Measurements from ENCODE around the gene NEK5.
"Not testable (repeated sequence)": the region's sequence is repeated elsewhere in the genome, so short reads cannot be mapped to it uniquely, and the experiment has no call there.

NEK5 gene, protein sequence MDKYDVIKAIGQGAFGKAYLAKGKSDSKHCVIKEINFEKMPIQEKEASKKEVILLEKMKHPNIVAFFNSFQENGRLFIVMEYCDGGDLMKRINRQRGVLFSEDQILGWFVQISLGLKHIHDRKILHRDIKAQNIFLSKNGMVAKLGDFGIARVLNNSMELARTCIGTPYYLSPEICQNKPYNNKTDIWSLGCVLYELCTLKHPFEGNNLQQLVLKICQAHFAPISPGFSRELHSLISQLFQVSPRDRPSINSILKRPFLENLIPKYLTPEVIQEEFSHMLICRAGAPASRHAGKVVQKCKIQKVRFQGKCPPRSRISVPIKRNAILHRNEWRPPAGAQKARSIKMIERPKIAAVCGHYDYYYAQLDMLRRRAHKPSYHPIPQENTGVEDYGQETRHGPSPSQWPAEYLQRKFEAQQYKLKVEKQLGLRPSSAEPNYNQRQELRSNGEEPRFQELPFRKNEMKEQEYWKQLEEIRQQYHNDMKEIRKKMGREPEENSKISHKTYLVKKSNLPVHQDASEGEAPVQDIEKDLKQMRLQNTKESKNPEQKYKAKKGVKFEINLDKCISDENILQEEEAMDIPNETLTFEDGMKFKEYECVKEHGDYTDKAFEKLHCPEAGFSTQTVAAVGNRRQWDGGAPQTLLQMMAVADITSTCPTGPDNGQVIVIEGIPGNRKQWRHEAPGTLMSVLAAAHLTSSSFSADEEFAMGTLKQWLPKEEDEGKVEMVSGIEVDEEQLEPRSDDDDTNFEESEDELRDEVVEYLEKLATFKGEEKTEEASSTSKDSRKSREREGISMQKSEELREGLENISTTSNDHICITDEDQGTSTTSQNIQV

DNA sequence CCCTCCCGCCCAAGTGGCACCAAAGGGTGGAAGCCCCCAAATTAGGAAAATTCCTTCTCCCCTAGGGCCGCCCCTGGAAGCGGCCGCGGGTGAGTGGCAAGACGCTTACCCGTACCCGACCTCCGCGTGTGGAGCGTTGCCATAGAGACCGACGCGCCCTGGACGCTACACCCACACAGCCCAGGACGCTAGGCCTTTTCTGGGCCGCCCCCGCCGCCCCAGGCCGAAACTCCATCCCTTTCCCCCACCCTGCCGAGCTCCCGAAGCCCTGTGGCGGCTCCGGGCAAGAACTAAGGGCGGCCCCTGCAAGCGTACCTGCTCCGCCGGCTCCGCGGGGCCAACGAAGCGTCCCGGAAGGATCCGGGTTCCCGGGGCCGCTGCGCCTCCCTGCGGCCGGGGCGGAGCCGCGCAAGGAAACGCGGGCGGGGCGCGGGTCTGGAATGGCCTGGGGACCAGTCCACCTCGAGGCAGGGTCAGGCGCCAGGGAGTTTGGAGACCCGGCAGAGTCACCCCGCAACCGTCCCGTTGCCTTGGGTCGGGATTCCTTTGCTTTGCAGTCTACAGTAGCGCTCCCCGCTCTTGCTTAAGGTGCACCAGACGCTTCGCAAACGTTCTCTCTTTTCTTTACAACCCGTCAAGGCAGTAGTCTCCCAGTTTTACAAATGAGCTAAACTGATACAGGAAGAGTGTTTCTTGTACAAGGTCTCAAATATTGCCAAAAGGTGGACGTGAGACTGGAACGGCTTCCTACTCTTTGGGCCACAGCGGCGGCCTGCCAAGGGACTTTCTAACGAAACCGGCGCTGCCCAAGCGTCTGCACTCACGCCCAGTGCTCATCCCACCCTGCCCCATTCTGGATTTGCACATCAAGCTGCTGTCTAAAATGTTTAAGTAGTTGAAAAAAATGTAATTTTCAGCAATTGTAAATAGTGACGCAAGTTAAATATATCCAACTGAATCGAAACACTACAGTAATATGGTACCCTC is at the start of gene NEK5:
Gene NEK5, minus strand, starts transcription at position 360 of the 987 bp plus-strand sequence. CDS start 1,591 bp downstream, outside the sequence.
- intact Hi-C loops (cut with DNase I; ENCODE audit: low total_unique reads), result loop anchor here (5.0 kb wide), 2 partner anchors 122 to 312 kb away; no protein-coding TSS in a partner anchor
- H3K27ac ChIP-seq, result peak within 1 kb of the TSS in 1 of 2 donors; percentile 52
- TF ChIP-seq, protein P1, sequence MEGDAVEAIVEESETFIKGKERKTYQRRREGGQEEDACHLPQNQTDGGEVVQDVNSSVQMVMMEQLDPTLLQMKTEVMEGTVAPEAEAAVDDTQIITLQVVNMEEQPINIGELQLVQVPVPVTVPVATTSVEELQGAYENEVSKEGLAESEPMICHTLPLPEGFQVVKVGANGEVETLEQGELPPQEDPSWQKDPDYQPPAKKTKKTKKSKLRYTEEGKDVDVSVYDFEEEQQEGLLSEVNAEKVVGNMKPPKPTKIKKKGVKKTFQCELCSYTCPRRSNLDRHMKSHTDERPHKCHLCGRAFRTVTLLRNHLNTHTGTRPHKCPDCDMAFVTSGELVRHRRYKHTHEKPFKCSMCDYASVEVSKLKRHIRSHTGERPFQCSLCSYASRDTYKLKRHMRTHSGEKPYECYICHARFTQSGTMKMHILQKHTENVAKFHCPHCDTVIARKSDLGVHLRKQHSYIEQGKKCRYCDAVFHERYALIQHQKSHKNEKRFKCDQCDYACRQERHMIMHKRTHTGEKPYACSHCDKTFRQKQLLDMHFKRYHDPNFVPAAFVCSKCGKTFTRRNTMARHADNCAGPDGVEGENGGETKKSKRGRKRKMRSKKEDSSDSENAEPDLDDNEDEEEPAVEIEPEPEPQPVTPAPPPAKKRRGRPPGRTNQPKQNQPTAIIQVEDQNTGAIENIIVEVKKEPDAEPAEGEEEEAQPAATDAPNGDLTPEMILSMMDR (IDR thresholded peaks at IDR 0.05), result peak; percentile 57 to 60

DNA sequence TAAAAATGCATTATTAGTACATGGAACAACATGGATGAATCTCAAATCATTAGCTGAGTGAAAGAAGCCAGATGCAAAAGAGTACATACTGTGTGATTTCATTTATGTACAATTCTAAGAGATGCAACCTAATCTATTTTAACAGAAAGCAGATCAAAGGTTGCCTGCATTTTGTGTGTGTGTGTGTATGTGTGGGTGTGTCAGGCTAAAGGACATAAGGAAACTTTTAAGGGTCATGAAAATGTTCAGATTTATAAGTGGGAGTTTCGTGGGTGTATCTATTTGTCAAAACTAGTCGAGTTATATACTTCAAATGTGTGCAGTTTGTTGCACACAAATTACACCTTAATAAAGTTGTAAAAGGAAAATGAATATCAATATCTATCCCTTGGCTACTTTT is 48.4 kb upstream of the NEK5 start:
- H3K36me3 ChIP-seq, result peaks cover 25 to 68% (median 34%) of the 10 kb centered on the region in 3 donors
- H3K4me1 ChIP-seq, result no peaks in the 10 kb centered on the region
- H3K27me3 ChIP-seq, result no peaks in the 10 kb centered on the region
- intact Hi-C loops (cut with DNase I; ENCODE audit: low total_unique reads), result no loop called here
- DNase-seq, result no peak
- TF ChIP-seq, protein P1 (IDR thresholded peaks at IDR 0.05), result no peak
- H3K27ac ChIP-seq, result no peak overlapping the region
- H3K4me3 ChIP-seq, result no peak overlapping the region
- H3K9me3 ChIP-seq, result no peaks in the 10 kb centered on the region

More for the DNA sequence above, at the start of gene NEK5:
- Histone ChIP-seq H3K9me3 (no peaks in the 10 kb centered on the region), H3K4me1 (peaks cover 0 to 16% (median 12%) of the 10 kb centered on the region in 4 donors), H3K36me3 (peaks cover 26 to 31% (median 26%) of the 10 kb centered on the region in 3 donors), H3K27me3 (no peaks in the 10 kb centered on the region), H3K4me3 (peak within 1 kb of the TSS; percentile 59 to 62)
- peak; percentile 45 to 71 for DNase-seq

DNA sequence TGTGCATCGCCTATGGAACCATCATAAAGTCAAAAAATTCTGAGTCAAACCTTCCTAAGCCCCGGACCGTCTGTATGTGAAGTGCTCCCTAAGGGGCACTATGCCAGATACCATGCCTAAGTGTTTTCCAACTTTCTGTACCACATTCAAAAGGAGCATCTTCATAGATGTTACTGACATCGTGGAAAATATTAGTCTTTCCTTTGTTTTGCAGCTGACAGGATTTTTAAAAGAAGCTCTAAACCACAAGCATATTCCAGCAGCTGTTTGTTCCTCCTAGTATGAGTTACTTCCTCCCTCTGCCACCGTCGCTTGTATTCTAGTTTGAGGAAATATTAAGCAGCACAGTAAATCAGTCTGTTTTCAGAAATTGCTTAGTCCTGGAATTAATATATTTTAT is 45.1 kb upstream of the NEK5 start:
- H3K27me3 ChIP-seq; DNase-seq; H3K4me3 ChIP-seq; H3K4me1 ChIP-seq; intact Hi-C loops (cut with DNase I; ENCODE audit: low total_unique reads); H3K27ac ChIP-seq; H3K9me3 ChIP-seq: not testable (repeated sequence)
- H3K36me3 ChIP-seq, result peaks cover 37 to 79% (median 54%) of the 10 kb centered on the region in 3 donors

DNA sequence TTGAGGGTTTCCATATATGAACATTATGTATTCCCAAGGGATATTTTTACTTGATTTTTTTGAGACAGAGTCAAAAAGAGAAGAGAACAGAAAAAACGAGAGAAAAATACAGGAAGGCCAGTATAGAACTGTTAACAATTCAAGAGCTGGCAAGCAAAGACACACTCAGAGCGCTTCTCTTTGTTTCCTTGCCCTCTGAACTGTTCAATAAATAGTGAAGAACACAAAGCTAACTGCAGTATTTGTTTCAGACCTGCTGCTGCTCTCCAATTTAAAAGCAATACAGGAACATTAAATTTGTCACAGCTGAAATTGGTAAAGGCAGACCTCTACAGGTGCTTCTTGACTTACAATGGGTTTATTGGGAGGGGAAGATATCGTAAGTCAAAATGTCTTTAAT is 44.5 kb upstream of the NEK5 start:
- Histone ChIP-seq H3K27me3 (no peaks in the 10 kb centered on the region), H3K27ac (no peak overlapping the region), H3K36me3 (peaks cover 43 to 82% (median 60%) of the 10 kb centered on the region in 3 donors), H3K4me1 (no peaks in the 10 kb centered on the region), H3K9me3 (no peaks in the 10 kb centered on the region), H3K4me3 (no peak overlapping the region)
- intact Hi-C loops (cut with DNase I; ENCODE audit: low total_unique reads), result no loop called here
- no peak for DNase-seq
- TF ChIP-seq, protein P1 (IDR thresholded peaks at IDR 0.05), result no peak

DNA sequence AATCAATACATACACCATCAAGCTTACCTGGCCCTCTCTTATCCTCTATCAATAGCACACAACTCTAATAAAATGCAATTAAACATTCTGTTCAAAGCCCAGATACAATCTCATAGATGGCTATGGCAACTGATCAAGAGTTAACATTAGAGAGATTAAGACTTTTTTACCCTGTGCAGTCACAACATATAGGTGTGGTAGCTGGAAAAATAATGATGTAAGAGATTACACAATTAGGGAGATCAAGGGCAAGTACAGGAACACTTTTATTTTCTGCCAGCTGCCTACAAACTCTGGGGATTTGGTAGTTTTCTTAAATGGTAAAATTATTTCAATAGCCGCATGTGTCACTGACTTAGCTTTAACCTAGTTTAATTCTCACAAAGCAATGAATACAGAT is 42.8 kb upstream of the NEK5 start:
- H3K27me3 ChIP-seq; H3K9me3 ChIP-seq; H3K4me3 ChIP-seq; DNase-seq; intact Hi-C loops (cut with DNase I; ENCODE audit: low total_unique reads); H3K27ac ChIP-seq; H3K4me1 ChIP-seq: not testable (repeated sequence)
- peaks cover 36 to 88% (median 64%) of the 10 kb centered on the region in 3 donors for H3K36me3 ChIP-seq

DNA sequence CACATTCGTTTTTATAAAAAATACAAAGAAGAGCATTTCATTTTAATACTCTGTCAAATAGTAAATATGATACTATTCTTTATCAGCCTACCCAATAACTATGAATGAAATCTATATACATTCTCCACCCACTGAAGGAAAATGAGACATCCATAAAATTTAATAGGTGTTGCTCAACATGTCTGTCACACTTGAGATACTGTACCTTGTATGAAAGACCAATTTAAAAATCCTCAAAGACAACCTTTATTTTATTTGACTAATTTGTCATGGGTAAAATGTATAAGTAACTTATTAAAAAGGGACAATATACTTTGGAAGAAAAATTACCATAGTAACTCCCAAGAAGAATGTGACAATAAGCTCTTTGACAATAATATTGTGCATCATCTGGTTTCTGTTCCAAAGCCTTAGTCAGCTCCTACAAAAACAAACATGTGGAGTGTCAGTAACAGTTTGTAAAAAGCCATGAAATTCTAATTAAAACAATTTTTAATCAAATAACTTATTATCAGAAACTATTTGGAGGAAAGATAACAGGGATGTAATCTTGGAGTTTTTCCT is 42.0 kb upstream of the NEK5 start:
- H3K4me3 ChIP-seq; H3K27ac ChIP-seq; DNase-seq; intact Hi-C loops (cut with DNase I; ENCODE audit: low total_unique reads); H3K27me3 ChIP-seq; H3K9me3 ChIP-seq; H3K4me1 ChIP-seq: not testable (repeated sequence)
- peaks cover 29 to 90% (median 67%) of the 10 kb centered on the region in 3 donors for H3K36me3 ChIP-seq

All from tibial artery (tissue), 4 donors.